Hepatocyte (in vitro differentiated cells): ENCODE results near the gene PPP2R3A. TPM values are rescaled to one million over a fixed set of nuclear protein-coding genes. Genes with fewer than 3 reads are reported as not detected.
"Not testable (repeated sequence)": the region's sequence is repeated elsewhere in the genome, so short reads cannot be mapped to it uniquely, and the experiment has no call there.

Experiments
- DNase-seq: peaks from one replicate; pipeline ENCODE4 v3.0.0-alpha.2; 2016; ENCODE audit warnings: low spot score
- H2AFZ ChIP-seq: fragments of 200-600 bp; sonication (generic); 2 replicates; pipeline ENCODE4 v1.6.0; 2016; ENCODE audit warnings: antibody characterized with exemption, mild to moderate bottlenecking
- H3K27ac ChIP-seq: fragments of 200-600 bp; sonication (generic); 2 replicates; pipeline ENCODE4 v1.5.1; 2016; ENCODE audit warnings: mild to moderate bottlenecking
- H3K27me3 ChIP-seq: fragments of 200-600 bp; sonication (generic); 2 replicates; pipeline ENCODE4 v1.6.1; 2016
- H3K36me3 ChIP-seq: fragments of 200-600 bp; sonication (generic); replicated peaks from 2 replicates; pipeline ENCODE4 v1.5.1; 2016; ENCODE audit warnings: low read depth; ENCODE audit not compliant: insufficient read depth
- H3K4me1 ChIP-seq: fragments of 200-600 bp; sonication (generic); 2 replicates; pipeline ENCODE4 v1.5.1; 2016; ENCODE audit warnings: mild to moderate bottlenecking, moderate library complexity; ENCODE audit not compliant: insufficient read depth
- H3K4me2 ChIP-seq: fragments of 200-600 bp; sonication (generic); 2 replicates; pipeline ENCODE4 v1.6.0; 2016
- H3K4me3 ChIP-seq: fragments of 200-600 bp; sonication (generic); 2 replicates; pipeline ENCODE4 v1.5.1; 2016; ENCODE audit warnings: mild to moderate bottlenecking
- H3K79me2 ChIP-seq: fragments of 200-600 bp; sonication (generic); 2 replicates; pipeline ENCODE4 v1.6.0; 2017; ENCODE audit warnings: mild to moderate bottlenecking
- H3K9me2 ChIP-seq: fragments of 200-600 bp; sonication (generic); replicated peaks from 2 replicates; pipeline ENCODE4 v1.6.0; 2017; ENCODE audit warnings: mild to moderate bottlenecking; ENCODE audit not compliant: insufficient read depth
- H3K9me3 ChIP-seq: fragments of 200-600 bp; sonication (generic); 2 replicates; pipeline ENCODE4 v1.5.1; 2016; ENCODE audit warnings: low read depth, mild to moderate bottlenecking
- H4K20me1 ChIP-seq: fragments of 200-600 bp; sonication (generic); 2 replicates; pipeline ENCODE4 v1.6.0; 2016; ENCODE audit warnings: mild to moderate bottlenecking; ENCODE audit not compliant: insufficient read depth, poor library complexity, severe bottlenecking
- EZH2 ChIP-seq: fragments of 200-600 bp; sonication (generic); IDR thresholded peaks from 2 replicates; pipeline ENCODE4 v1.6.1; 2016; ENCODE audit warnings: antibody characterized with exemption, mild to moderate bottlenecking, borderline replicate concordance
- EZH2phosphoT487 ChIP-seq: fragments of 200-600 bp; sonication (generic); IDR thresholded peaks from one replicate; pipeline ENCODE4 v1.6.1; 2018; ENCODE audit warnings: antibody characterized with exemption, mild to moderate bottlenecking, low read depth, moderate library complexity; ENCODE audit not compliant: unreplicated experiment, severe bottlenecking
- WGBS: methylation state at CpG from one replicate; pipeline ENCODE4 v1.1.6; 2016; ENCODE audit warnings: low lambda C conversion rate; ENCODE audit errors: missing lambda C conversion rate; 5-methylcytosine and 5-hydroxymethylcytosine counted together
- polyA plus RNA-seq: library from polyadenylated mRNA; unstranded; fragments of >200 nt; fragmentation: Nextera tagmentation; extraction: Ambion mirVana; gene quantifications from 2 replicates; pipeline ENCODE4 v1.2.1, GENCODE V29; 2016
- total RNA-seq: library from RNA; depleted of rRNA; stranded (reverse); fragments of >200 nt; gene quantifications from 2 replicates; pipeline ENCODE4 v1.2.3, GENCODE V29; 2014
- TF ChIP-seq, protein P1 (sequence below): fragments of 200-600 bp; sonication (generic); IDR thresholded peaks from 2 replicates; pipeline ENCODE4 v1.5.1; 2016; ENCODE audit warnings: antibody characterized with exemption, mild to moderate bottlenecking; ENCODE audit not compliant: poor library complexity

The PPP2R3A gene
- total and polyA plus RNA-seq, 2 experiments from 2014 or later: 6.7 to 20.2 TPM

GRCh38 chr3:135929670-135930069, 35.9 kb upstream of the PPP2R3A start:
- peak; percentile 38 for DNase-seq
- WGBS: 63% methylated on average over 1 of the region's 1 CpG
- no peaks in the 10 kb centered on the region for H3K79me2 ChIP-seq

DNA sequence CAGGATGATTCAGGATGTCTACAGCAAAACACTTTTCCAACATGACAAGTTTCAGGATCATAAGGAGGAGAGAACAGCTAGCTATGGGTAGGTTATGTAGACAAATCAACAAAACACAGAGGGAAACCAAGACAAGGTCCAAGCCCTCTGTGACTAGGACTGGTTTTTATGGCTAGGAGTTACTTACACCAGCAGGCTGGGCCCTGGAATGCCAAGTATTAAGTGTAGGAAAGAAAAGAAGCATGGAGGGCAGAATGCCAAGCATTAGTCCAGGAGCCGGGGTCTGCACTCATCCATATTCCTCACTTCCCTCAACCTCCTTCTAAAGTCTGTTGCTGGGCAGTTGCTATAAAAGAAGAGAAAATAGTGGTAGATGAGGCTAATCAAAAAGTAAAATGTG, 35.3 kb upstream of the PPP2R3A start:
- Histone ChIP-seq H3K9me2 (no peaks in the 10 kb centered on the region), H3K27ac (peak overlapping the region; percentile 6), H3K27me3 (no peaks in the 10 kb centered on the region), H3K4me1 (no peaks in the 10 kb centered on the region), H3K36me3 (no peaks in the 10 kb centered on the region), H4K20me1 (no peaks in the 10 kb centered on the region), H3K4me2 (no peak overlapping the region), H2AFZ (no peak overlapping the region), H3K4me3 (no peak overlapping the region), H3K9me3 (no peaks in the 10 kb centered on the region), H3K79me2 (no peaks in the 10 kb centered on the region)
- WGBS: 71% methylated on average over 1 of the region's 1 CpG
- TF ChIP-seq, protein P1, sequence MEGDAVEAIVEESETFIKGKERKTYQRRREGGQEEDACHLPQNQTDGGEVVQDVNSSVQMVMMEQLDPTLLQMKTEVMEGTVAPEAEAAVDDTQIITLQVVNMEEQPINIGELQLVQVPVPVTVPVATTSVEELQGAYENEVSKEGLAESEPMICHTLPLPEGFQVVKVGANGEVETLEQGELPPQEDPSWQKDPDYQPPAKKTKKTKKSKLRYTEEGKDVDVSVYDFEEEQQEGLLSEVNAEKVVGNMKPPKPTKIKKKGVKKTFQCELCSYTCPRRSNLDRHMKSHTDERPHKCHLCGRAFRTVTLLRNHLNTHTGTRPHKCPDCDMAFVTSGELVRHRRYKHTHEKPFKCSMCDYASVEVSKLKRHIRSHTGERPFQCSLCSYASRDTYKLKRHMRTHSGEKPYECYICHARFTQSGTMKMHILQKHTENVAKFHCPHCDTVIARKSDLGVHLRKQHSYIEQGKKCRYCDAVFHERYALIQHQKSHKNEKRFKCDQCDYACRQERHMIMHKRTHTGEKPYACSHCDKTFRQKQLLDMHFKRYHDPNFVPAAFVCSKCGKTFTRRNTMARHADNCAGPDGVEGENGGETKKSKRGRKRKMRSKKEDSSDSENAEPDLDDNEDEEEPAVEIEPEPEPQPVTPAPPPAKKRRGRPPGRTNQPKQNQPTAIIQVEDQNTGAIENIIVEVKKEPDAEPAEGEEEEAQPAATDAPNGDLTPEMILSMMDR: no peak
- TF ChIP-seq EZH2 (no peak), EZH2phosphoT487 (no peak)
- no peak for DNase-seq

More at GRCh38 chr3:135929670-135930069, 35.9 kb upstream of the PPP2R3A start:
- H3K4me2 ChIP-seq: no peak overlapping the region
- no peaks in the 10 kb centered on the region for H3K4me1 ChIP-seq
- no peak overlapping the region for H3K4me3 ChIP-seq
- H3K9me2 ChIP-seq: no peaks in the 10 kb centered on the region
- H3K36me3 ChIP-seq: no peaks in the 10 kb centered on the region
- TF ChIP-seq EZH2: no peak
- TF ChIP-seq, protein P1: no peak
- TF ChIP-seq EZH2phosphoT487: no peak
- no peaks in the 10 kb centered on the region for H3K9me3 ChIP-seq
- peak overlapping the region; percentile 6 for H3K27ac ChIP-seq
- H3K27me3 ChIP-seq: no peaks in the 10 kb centered on the region
- H2AFZ ChIP-seq: no peak overlapping the region
- H4K20me1 ChIP-seq: no peaks in the 10 kb centered on the region

GRCh38 chr3:135935171-135935570, 30.4 kb upstream of the PPP2R3A start:
- WGBS: 86% methylated on average over 5 of the region's 5 CpGs
- not testable (repeated sequence) for H3K36me3 ChIP-seq, H3K79me2 ChIP-seq, H3K9me3 ChIP-seq, H2AFZ ChIP-seq, H3K9me2 ChIP-seq, H3K4me1 ChIP-seq, H3K27ac ChIP-seq, H3K27me3 ChIP-seq, H3K4me2 ChIP-seq, H4K20me1 ChIP-seq, H3K4me3 ChIP-seq, DNase-seq

GRCh38 chr3:135937766-135938165, 27.8 kb upstream of the PPP2R3A start:
- H2AFZ ChIP-seq, H3K27me3 ChIP-seq, DNase-seq, H3K79me2 ChIP-seq, H3K4me3 ChIP-seq, H3K9me2 ChIP-seq, H3K9me3 ChIP-seq, H4K20me1 ChIP-seq, H3K4me2 ChIP-seq, H3K36me3 ChIP-seq, H3K27ac ChIP-seq, H3K4me1 ChIP-seq: not testable (repeated sequence)
- 79% methylated on average over 1 of the region's 1 CpG for WGBS
